ENCODE data around the gene HINT1. TPM values are rescaled to one million over a fixed set of nuclear protein-coding genes. Genes with fewer than 3 reads are reported as not detected.
"Not testable (repeated sequence)": the region's sequence is repeated elsewhere in the genome, so short reads cannot be mapped to it uniquely, and the experiment has no call there.

Gene HINT1
- total and polyA plus RNA-seq, 7 donors: 135 to 852 (median 261) TPM

- TF ChIP-seq EP300 (IDR thresholded peaks at IDR 0.05) (no peak), POLR2AphosphoS5 (IDR thresholded peaks at IDR 0.05) (no peak), POLR2A (IDR thresholded peaks at IDR 0.05) (no peak), CTCF (IDR thresholded peaks at IDR 0.05) (no peak)
- Histone ChIP-seq H3K4me1 (no peaks in the 10 kb centered on the region), H3K9me3 (no peaks in the 10 kb centered on the region), H3K4me3 (no peak overlapping the region), H3K27ac (no peak overlapping the region), H3K27me3 (no peaks in the 10 kb centered on the region), H3K36me3 (no peaks in the 10 kb centered on the region)
- WGBS, 2 donors: 98% methylated on average over 2 of the region's 2 CpGs
- DNase-seq: no peak
- intact Hi-C loops (cut with DNase I): no loop called here
These were observed 25.7 kb downstream of the HINT1 start for GRCh38 chr5:131139321-131139720.

GRCh38 chr5:131138406-131138805 lies 26.6 kb downstream of the HINT1 start:
- H3K4me3 ChIP-seq; H3K9me3 ChIP-seq; intact Hi-C loops (cut with DNase I); H3K36me3 ChIP-seq; H3K4me1 ChIP-seq; H3K27ac ChIP-seq; H3K27me3 ChIP-seq; DNase-seq: not testable (repeated sequence)
- WGBS, 2 donors: 65 to 76% methylated on average over 5 of the region's 5 CpGs

GRCh38 chr5:131133091-131133490 lies 32.0 kb downstream of the HINT1 start:
- 98% methylated on average over 1 of the region's 2 CpGs for WGBS, 2 donors

GRCh38 chr5:131129306-131129705 lies 35.8 kb downstream of the HINT1 start:
- no peak overlapping the region for H3K27ac ChIP-seq
- DNase-seq: no peak
- H3K9me3 ChIP-seq: peaks cover 0 to 4% (median 0%) of the 10 kb centered on the region in 4 donors
- no peaks in the 10 kb centered on the region for H3K27me3 ChIP-seq
- H3K36me3 ChIP-seq: no peaks in the 10 kb centered on the region
- H3K4me3 ChIP-seq: no peak overlapping the region
- TF ChIP-seq POLR2A (IDR thresholded peaks at IDR 0.05) (no peak), CTCF (IDR thresholded peaks at IDR 0.05) (no peak), POLR2AphosphoS5 (IDR thresholded peaks at IDR 0.05) (no peak), EP300 (IDR thresholded peaks at IDR 0.05) (no peak)
- intact Hi-C loops (cut with DNase I): no loop called here
- no peaks in the 10 kb centered on the region for H3K4me1 ChIP-seq
- WGBS, 2 donors: 90 to 91% methylated on average over 4 of the region's 4 CpGs

More at GRCh38 chr5:131133091-131133490, 32.0 kb downstream of the HINT1 start:
- DNase-seq; H3K27ac ChIP-seq; H3K27me3 ChIP-seq; H3K4me1 ChIP-seq; H3K9me3 ChIP-seq; H3K4me3 ChIP-seq; H3K36me3 ChIP-seq; intact Hi-C loops (cut with DNase I): not testable (repeated sequence)

- H3K27ac ChIP-seq; H3K9me3 ChIP-seq; H3K36me3 ChIP-seq; intact Hi-C loops (cut with DNase I); DNase-seq; H3K4me3 ChIP-seq; H3K4me1 ChIP-seq; H3K27me3 ChIP-seq: not testable (repeated sequence)
- WGBS, 2 donors: 98 to 99% methylated on average over 2 of the region's 2 CpGs
These were observed 37.8 kb downstream of the HINT1 start for GRCh38 chr5:131127244-131127643.

- DNase-seq: no peak
- intact Hi-C loops (cut with DNase I): loop anchor here (10.0 kb wide), 1 partner anchor 1210 kb away; the partner anchor contains the start of gene CHSY3
These were observed 50.3 kb downstream of the HINT1 start for GRCh38 chr5:131114754-131115153.

More at GRCh38 chr5:131114754-131115153, 50.3 kb downstream of the HINT1 start:
- Histone ChIP-seq H3K27ac (no peak overlapping the region), H3K4me1 (no peaks in the 10 kb centered on the region), H3K36me3 (no peaks in the 10 kb centered on the region), H3K27me3 (no peaks in the 10 kb centered on the region), H3K4me3 (no peak overlapping the region), H3K9me3 (no peaks in the 10 kb centered on the region)
- 15 to 66% methylated on average over 2 of the region's 2 CpGs for WGBS, 2 donors
- no peak for TF ChIP-seq POLR2AphosphoS5 (IDR thresholded peaks at IDR 0.05)
- no peak for TF ChIP-seq EP300 (IDR thresholded peaks at IDR 0.05)
- no peak for TF ChIP-seq POLR2A (IDR thresholded peaks at IDR 0.05)
- TF ChIP-seq CTCF (IDR thresholded peaks at IDR 0.05): no peak
